GM18507 (cell line): ENCODE results near the gene ZNF398.
"Not testable (repeated sequence)": the region's sequence is repeated elsewhere in the genome, so short reads cannot be mapped to it uniquely, and the experiment has no call there.

Experiments
- DNase-seq: peaks from one replicate; pipeline ENCODE4 v3.0.0; 2011; ENCODE audit warnings: low read depth; ENCODE audit not compliant: insufficient read length; ENCODE audit errors: extremely low spot score
- FAIRE-seq: peaks from 2 replicates; lab custom pipeline; 2011; peaks lifted over from hg19 to GRCh38; lab: Jason Lieb, UNC

ZNF398 gene

GRCh38 chr7:149218469-149219420, 71.5 kb downstream of the ZNF398 start:
- FAIRE-seq (no peak), DNase-seq (no peak)

- DNase-seq (no peak), FAIRE-seq (no peak)
Measured at GRCh38 chr7:149220534-149220933, 73.3 kb downstream of the ZNF398 start.

GRCh38 chr7:149223176-149223575, 75.9 kb downstream of the ZNF398 start:
- FAIRE-seq (no peak), DNase-seq (no peak)

- DNase-seq: no peak
- FAIRE-seq: no peak
Measured at GRCh38 chr7:149223761-149224160, 76.5 kb downstream of the ZNF398 start.

- DNase-seq (no peak), FAIRE-seq (no peak)
Measured at GRCh38 chr7:149224352-149224751, 77.1 kb downstream of the ZNF398 start.

GRCh38 chr7:149225106-149225505, 77.9 kb downstream of the ZNF398 start:
- DNase-seq (no peak), FAIRE-seq (no peak)

- no peak for FAIRE-seq
- DNase-seq: no peak
Measured at GRCh38 chr7:149225656-149226055, 78.4 kb downstream of the ZNF398 start.

GRCh38 chr7:149226366-149226765, 79.1 kb downstream of the ZNF398 start:
- not testable (repeated sequence) for FAIRE-seq, DNase-seq

- FAIRE-seq: no peak
- DNase-seq: no peak
Measured at GRCh38 chr7:149226840-149227494, 79.7 kb downstream of the ZNF398 start.

- FAIRE-seq (no peak), DNase-seq (no peak)
Measured at GRCh38 chr7:149228831-149229471, 81.7 kb downstream of the ZNF398 start.

GRCh38 chr7:149229526-149229925, 82.3 kb downstream of the ZNF398 start:
- DNase-seq (no peak), FAIRE-seq (no peak)

GRCh38 chr7:149232362-149232761, 85.1 kb downstream of the ZNF398 start:
- no peak for FAIRE-seq
- DNase-seq: no peak
